AG04449 (cell line): ENCODE measurements around the gene UBL4A.

ENCODE experiments used
- CTCF ChIA-PET: fragments of 350-600 bp; formaldehyde crosslinking; extraction: SDS; loops from one replicate; lab custom pipeline; 2021; ENCODE audit warnings: antibody characterized with exemption; lab: Yijun Ruan, JAX
- POLR2A ChIA-PET: fragments of 400-600, 350-600 bp; formaldehyde crosslinking; extraction: SDS; loops from one replicate; lab custom pipeline; 2020; ENCODE audit warnings: antibody characterized with exemption, inconsistent platforms; lab: Yijun Ruan, JAX
- DNase-seq: peaks from one replicate; pipeline ENCODE4 v3.0.0-alpha.2; 2010; ENCODE audit warnings: low read depth, low spot score
- H3K4me3 ChIP-seq: 2 replicates; pipeline ENCODE4 v1.5.1; 2011; ENCODE audit warnings: low read depth, mild to moderate bottlenecking, control low read depth, low read length
- CTCF ChIP-seq: IDR thresholded peaks from one replicate; pipeline ENCODE4 v1.5.1; 2011; ENCODE audit warnings: mild to moderate bottlenecking, moderate library complexity, low read length, control low read depth, inconsistent platforms; ENCODE audit not compliant: insufficient read depth; ENCODE audit errors: missing control alignments

UBL4A gene

GRCh38 chrX:154512879-154513553, 26.6 kb upstream of the UBL4A start:
- TF ChIP-seq CTCF = no peak
- ChIA-PET CTCF (interaction anchor here (1.8 kb wide), 1 partner anchor 14 kb away, joined by 6 read pairs; no protein-coding TSS in a partner anchor), POLR2A (no interaction called here)
- DNase-seq = no peak
- no peak overlapping the region for H3K4me3 ChIP-seq

GRCh38 chrX:154511761-154512160, 25.3 kb upstream of the UBL4A start:
- no peak for DNase-seq
- POLR2A ChIA-PET = no interaction called here
- no peak for TF ChIP-seq CTCF
- no peak overlapping the region for H3K4me3 ChIP-seq
- CTCF ChIA-PET = no interaction called here

GRCh38 chrX:154509455-154509854, 23.0 kb upstream of the UBL4A start:
- no peak for DNase-seq
- no peak for TF ChIP-seq CTCF
- POLR2A ChIA-PET = no interaction called here
- CTCF ChIA-PET = no interaction called here
- H3K4me3 ChIP-seq = no peak overlapping the region

GRCh38 chrX:154508384-154508745, 21.9 kb upstream of the UBL4A start:
- ChIA-PET POLR2A (no interaction called here), CTCF (no interaction called here)
- no peak for TF ChIP-seq CTCF
- no peak overlapping the region for H3K4me3 ChIP-seq
- no peak for DNase-seq

- ChIA-PET CTCF (no interaction called here), POLR2A (no interaction called here)
- no peak for TF ChIP-seq CTCF
- H3K4me3 ChIP-seq = no peak overlapping the region
- no peak for DNase-seq
Observed at GRCh38 chrX:154507673-154508383, 21.4 kb upstream of the UBL4A start.

- ChIA-PET POLR2A (no interaction called here), CTCF (no interaction called here)
- no peak for DNase-seq
- no peak overlapping the region for H3K4me3 ChIP-seq
- TF ChIP-seq CTCF = no peak
Observed at GRCh38 chrX:154506483-154507332, 20.3 kb upstream of the UBL4A start.
